WTC11 (cell line): ENCODE measurements around the gene TWIST2. TPM values are rescaled to one million over a fixed set of nuclear protein-coding genes. Genes with fewer than 3 reads are reported as not detected.

ENCODE experiments used
- ATAC-seq: fragments of 200-7000 bp; cut with Tn5 transposase; 2 replicates; pipeline ENCODE4 v1.10.0; 2021; ENCODE audit warnings: mild to moderate bottlenecking, moderate library complexity
- CTCF ChIA-PET: fragments of 300-600 bp; sonication (Branson Sonifier 250); formaldehyde crosslinking; loops from one replicate; lab custom pipeline; 2021; ENCODE audit warnings: antibody characterized with exemption; lab: Charles Lee
- POLR2A ChIA-PET: fragments of 350-600 bp; sonication (Branson Sonifier 250); formaldehyde crosslinking; loops from one replicate; lab custom pipeline; 2021; ENCODE audit warnings: antibody characterized with exemption; lab: Charles Lee
- DNase-seq: peaks from one replicate; pipeline ENCODE4 v3.0.0; 2021; ENCODE audit warnings: low spot score
- H3K27ac Mint-ChIP-seq: 2 replicates; pipeline ENCODE4 v1.8.0; 2021; ENCODE audit warnings: mixed read lengths
- H3K27me3 Mint-ChIP-seq: 2 replicates; pipeline ENCODE4 v1.8.0; 2021; ENCODE audit warnings: low read depth, mild to moderate bottlenecking, moderate library complexity, mixed read lengths
- H3K36me3 Mint-ChIP-seq: 2 replicates; pipeline ENCODE4 v1.8.0; 2021; ENCODE audit warnings: mixed read lengths
- H3K4me1 Mint-ChIP-seq: 2 replicates; pipeline ENCODE4 v1.8.0; 2022; ENCODE audit warnings: mixed read lengths
- H3K4me3 Mint-ChIP-seq: 2 replicates; pipeline ENCODE4 v1.8.0; 2021; ENCODE audit warnings: mild to moderate bottlenecking, moderate library complexity, mixed read lengths
- H3K9me3 Mint-ChIP-seq: 2 replicates; pipeline ENCODE4 v1.8.0; 2021; ENCODE audit warnings: mixed read lengths
- AFF4 ChIP-seq: sonication (generic); formaldehyde crosslinking; IDR thresholded peaks from 2 replicates; pipeline ENCODE4 v1.8.1; 2023; ENCODE audit warnings: mild to moderate bottlenecking, missing genetic modification reagents, borderline replicate concordance
- ATF3 ChIP-seq: sonication (generic); formaldehyde crosslinking; conservative IDR thresholded peaks from 2 replicates; pipeline ENCODE4 v1.8.1; 2022; ENCODE audit warnings: mild to moderate bottlenecking, missing genetic modification reagents
- CDX4 ChIP-seq: fragments of 250-450 bp; sonication (Bioruptor Pico); IDR thresholded peaks from 2 replicates; pipeline ENCODE4 v1.9.0; 2021; ENCODE audit warnings: moderate library complexity, mild to moderate bottlenecking, inconsistent platforms, borderline replicate concordance
- E2F5 ChIP-seq: sonication (generic); formaldehyde crosslinking; IDR thresholded peaks from 2 replicates; pipeline ENCODE4 v1.8.1; 2022; ENCODE audit warnings: mild to moderate bottlenecking, moderate library complexity, missing genetic modification reagents
- ERG ChIP-seq: fragments of 250-450 bp; sonication (Bioruptor Pico); IDR thresholded peaks from 2 replicates; pipeline ENCODE4 v1.8.0; 2021; ENCODE audit warnings: mild to moderate bottlenecking
- ESRRA ChIP-seq: sonication (generic); formaldehyde crosslinking; IDR thresholded peaks from 2 replicates; pipeline ENCODE4 v1.8.1; 2022; ENCODE audit warnings: mild to moderate bottlenecking, missing genetic modification reagents, borderline replicate concordance
- FOXP4 ChIP-seq: sonication (generic); formaldehyde crosslinking; IDR thresholded peaks from 2 replicates; pipeline ENCODE4 v1.8.0; 2022; ENCODE audit warnings: mild to moderate bottlenecking, missing genetic modification reagents
- GRHL2 ChIP-seq: fragments of 250-450 bp; sonication (Bioruptor Pico); IDR thresholded peaks from 2 replicates; pipeline ENCODE4 v1.8.0; 2022; ENCODE audit warnings: mild to moderate bottlenecking, moderate library complexity; ENCODE audit not compliant: insufficient replicate concordance, severe bottlenecking
- MXD4 ChIP-seq: fragments of 250-450 bp; sonication (Bioruptor Pico); IDR thresholded peaks from 2 replicates; pipeline ENCODE4 v1.8.0; 2021; ENCODE audit warnings: mild to moderate bottlenecking, moderate library complexity, borderline replicate concordance
- MYBL2 ChIP-seq: sonication (generic); formaldehyde crosslinking; IDR thresholded peaks from 2 replicates; pipeline ENCODE4 v1.8.1; 2023; ENCODE audit warnings: mild to moderate bottlenecking, moderate library complexity, missing genetic modification reagents
- NR1H2 ChIP-seq: sonication (generic); formaldehyde crosslinking; IDR thresholded peaks from 2 replicates; pipeline ENCODE4 v1.9.0; 2021; ENCODE audit warnings: mild to moderate bottlenecking, moderate library complexity, missing genetic modification reagents
- NR2C2 ChIP-seq: sonication (generic); formaldehyde crosslinking; IDR thresholded peaks from 2 replicates; pipeline ENCODE4 v1.8.0; 2022; ENCODE audit warnings: mild to moderate bottlenecking, missing genetic modification reagents
- OVOL2 ChIP-seq: fragments of 250-450 bp; sonication (Bioruptor Pico); IDR thresholded peaks from 2 replicates; pipeline ENCODE4 v1.9.0; 2021; ENCODE audit warnings: mild to moderate bottlenecking, borderline replicate concordance
- SMAD4 ChIP-seq: sonication (generic); formaldehyde crosslinking; IDR thresholded peaks from 2 replicates; pipeline ENCODE4 v1.8.0; 2022; ENCODE audit warnings: mild to moderate bottlenecking, missing genetic modification reagents
- STAT6 ChIP-seq: sonication (generic); formaldehyde crosslinking; conservative IDR thresholded peaks from 2 replicates; pipeline ENCODE4 v1.8.1; 2023; ENCODE audit warnings: mild to moderate bottlenecking, low read depth, missing genetic modification reagents, moderate library complexity
- TEAD4 ChIP-seq: sonication (generic); formaldehyde crosslinking; IDR thresholded peaks from 2 replicates; pipeline ENCODE4 v1.8.0; 2022; ENCODE audit warnings: mild to moderate bottlenecking, missing genetic modification reagents
- ZNF219 ChIP-seq: sonication (generic); formaldehyde crosslinking; IDR thresholded peaks from 2 replicates; pipeline ENCODE4 v1.8.0; 2023; ENCODE audit warnings: missing genetic modification reagents, mild to moderate bottlenecking, borderline replicate concordance
- ZNF396 ChIP-seq: fragments of 250-450 bp; sonication (Bioruptor Pico); IDR thresholded peaks from 2 replicates; pipeline ENCODE4 v1.8.0; 2021; ENCODE audit warnings: mild to moderate bottlenecking, moderate library complexity, borderline replicate concordance
- ZNF416 ChIP-seq: fragments of 250-450 bp; sonication (Bioruptor Pico); IDR thresholded peaks from 2 replicates; pipeline ENCODE4 v1.9.0; 2021; ENCODE audit warnings: mild to moderate bottlenecking, inconsistent platforms
- ZNF512 ChIP-seq: sonication (generic); formaldehyde crosslinking; IDR thresholded peaks from 2 replicates; pipeline ENCODE4 v1.8.1; 2022; ENCODE audit warnings: missing genetic modification reagents, borderline replicate concordance
- total RNA-seq: library from RNA; stranded (reverse); gene quantifications from 3 replicates; pipeline ENCODE4 v1.2.3, GENCODE V29; 2021

The TWIST2 gene
- total RNA-seq, 1 experiment from 2014 or later, result 5.7 TPM

- POLR2A ChIA-PET, result no interaction called here
- Mint-ChIP-seq H3K4me1 (no peaks in the 10 kb centered on the region), H3K27ac (no peak overlapping the region), H3K36me3 (no peaks in the 10 kb centered on the region), H3K9me3 (no peaks in the 10 kb centered on the region), H3K4me3 (no peak overlapping the region), H3K27me3 (no peaks in the 10 kb centered on the region; the same call in 1 of the 2 replicates)
- CTCF ChIA-PET, result no interaction called here
- DNase-seq (no peak), ATAC-seq (no peak)
- no peak for TF ChIP-seq STAT6 (CRISPR knock-in tag)
- no peak for TF ChIP-seq SMAD4 (CRISPR knock-in tag)
- no peak for TF ChIP-seq NR1H2
- no peak for TF ChIP-seq MXD4 (CRISPR knock-in tag)
- TF ChIP-seq MYBL2 (CRISPR knock-in tag), result no peak
- TF ChIP-seq FOXP4 (CRISPR knock-in tag), result no peak
- TF ChIP-seq ZNF416 (CRISPR knock-in tag), result no peak
- TF ChIP-seq ATF3, result no peak
- no peak for TF ChIP-seq OVOL2 (CRISPR knock-in tag)
- TF ChIP-seq ESRRA (CRISPR knock-in tag), result no peak
- TF ChIP-seq GRHL2 (CRISPR knock-in tag), result no peak
- no peak for TF ChIP-seq AFF4 (CRISPR knock-in tag)
- TF ChIP-seq ERG, result no peak
- no peak for TF ChIP-seq CDX4
- TF ChIP-seq ZNF512 (CRISPR knock-in tag), result no peak
- TF ChIP-seq NR2C2 (CRISPR knock-in tag), result no peak
- no peak for TF ChIP-seq ZNF219 (CRISPR knock-in tag)
- no peak for TF ChIP-seq TEAD4 (CRISPR knock-in tag)
- no peak for TF ChIP-seq E2F5
- no peak for TF ChIP-seq ZNF396 (CRISPR knock-in tag)
Observed at GRCh38 chr2:238924032-238924431, 76.1 kb downstream of the TWIST2 start.
